Dermis lymphatic vessel endothelial cell (primary cell): ENCODE results near the gene RNU1-3. TPM values are rescaled to one million over a fixed set of nuclear protein-coding genes. Genes with fewer than 3 reads are reported as not detected.

Experiments
- total RNA-seq: library from RNA; depleted of rRNA; stranded (reverse); fragments of >200 nt; gene quantifications from 2 replicates; pipeline ENCODE4 v1.2.1, GENCODE V29; 2014

RNU1-3 gene
- under 0.01 and 8,230 TPM in 2 replicates for total RNA-seq

DNA sequence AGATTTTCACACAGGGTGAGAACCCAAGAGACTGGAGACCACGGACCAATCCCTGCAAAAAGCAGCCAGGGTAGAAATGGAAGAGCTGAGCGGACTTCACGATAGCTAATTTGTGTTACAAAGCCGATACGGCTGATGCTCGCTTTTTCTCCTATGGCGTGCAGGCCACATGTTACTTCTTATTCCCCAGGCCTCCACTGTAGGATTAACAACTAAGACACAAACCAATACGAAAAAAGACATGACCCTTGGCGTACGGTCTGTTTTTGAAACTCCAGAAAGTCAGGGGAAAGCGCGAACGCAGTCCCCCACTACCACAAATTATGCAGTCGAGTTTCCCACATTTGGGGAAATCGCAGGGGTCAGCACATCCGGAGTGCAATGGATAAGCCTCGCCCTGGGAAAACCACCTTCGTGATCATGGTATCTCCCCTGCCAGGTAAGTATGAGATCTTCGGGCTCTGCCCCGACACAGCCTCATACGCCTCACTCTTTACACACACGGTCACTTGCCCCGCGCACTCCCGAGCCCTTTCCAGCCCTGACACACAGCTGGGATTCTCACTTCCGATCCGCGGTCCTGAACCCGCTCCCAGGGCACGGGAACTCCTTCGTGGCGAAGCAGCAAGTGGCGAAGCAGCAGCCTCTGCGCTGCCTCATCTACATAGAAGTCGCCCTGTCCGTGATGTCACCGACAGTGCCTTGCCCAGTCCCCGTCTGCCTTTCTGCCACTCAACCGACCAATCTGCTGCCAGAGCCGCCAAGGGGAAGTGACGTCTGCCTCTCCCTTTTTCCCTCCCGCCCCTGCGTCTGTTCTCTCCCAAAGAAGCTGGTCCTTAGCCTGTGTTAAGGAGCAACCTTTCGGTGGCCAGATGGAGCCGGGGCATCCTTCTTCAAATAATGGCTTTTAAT lies at the start of gene RNU1-3:
Gene RNU1-3, minus strand, starts transcription at position 447 of the 912 bp plus-strand sequence.

Other genes starting within 250 kb of the RNU1-3 start
- not detected in 2 replicates for gene SPATA21, start 229.5 kb downstream of the RNU1-3 start, total RNA-seq
- gene NECAP2, start 226.2 kb downstream of the RNU1-3 start, total RNA-seq, result 168 and 202 TPM in 2 replicates
- gene RNU1-1, start 152.7 kb downstream of the RNU1-3 start, total RNA-seq, result under 0.01 and 8,230 TPM in 2 replicates
- 28.2 and 33.3 TPM in 2 replicates for gene NBPF1, start 53.4 kb downstream of the RNU1-3 start, total RNA-seq
- gene RNU1-4, start 73.6 kb upstream of the RNU1-3 start, total RNA-seq, result under 0.01 and 8,230 TPM in 2 replicates
- under 0.01 and 8,230 TPM in 2 replicates for gene RNU1-2, start 229.0 kb upstream of the RNU1-3 start, total RNA-seq